SK-N-SH (cell line): Measurements from ENCODE around the gene CYP27C1. TPM values are rescaled to one million over a fixed set of nuclear protein-coding genes. Genes with fewer than 3 reads are reported as not detected.

Source experiments
- CTCF ChIA-PET: fragments of 300-600, 350-600 bp; formaldehyde crosslinking; extraction: SDS; loops from one replicate; lab custom pipeline; 2021; lab: Yijun Ruan, JAX
- POLR2A ChIA-PET: fragments of 350-600 bp; sonication (Branson Sonifier 250); formaldehyde crosslinking; extraction: SDS; loops from one replicate; lab custom pipeline; 2020; ENCODE audit warnings: antibody characterized with exemption, inconsistent platforms; lab: Yijun Ruan, JAX
- DNase-seq: peaks from one replicate; pipeline ENCODE4 v3.0.0; 2012
- H2AFZ ChIP-seq: fragments of 200-600 bp; sonication (generic); 2 replicates; pipeline ENCODE4 v1.8.1; 2016; ENCODE audit warnings: antibody characterized with exemption, mild to moderate bottlenecking, low read depth
- H3F3A ChIP-seq: fragments of 200-600 bp; sonication (generic); replicated peaks from 2 replicates; pipeline ENCODE3; 2016; ENCODE audit warnings: antibody characterized with exemption, mild to moderate bottlenecking; ENCODE audit not compliant: insufficient read depth
- H3K27ac ChIP-seq, 2 experiments: fragments of 200-500 bp in 1 of 2; fragments of 200-600 bp in 1 of 2; sonication (Bioruptor generic) in 1 of 2; sonication (generic), shearing (Covaris generic) in 1 of 2; 2 replicates each; pipeline versions ENCODE4 v1.5.1 to v1.6.1; 2014 to 2016; ENCODE audit warnings: low read depth in 2 of 2, inconsistent platforms in 1 of 2, low read length in 1 of 2, mild to moderate bottlenecking in 1 of 2, mixed read lengths in 1 of 2
- H3K27me3 ChIP-seq: fragments of 200-600 bp; sonication (generic), shearing (Covaris generic); 2 replicates; pipeline ENCODE4 v1.6.1; 2016; ENCODE audit warnings: mixed run types; ENCODE audit not compliant: insufficient read depth
- H3K36me3 ChIP-seq, 2 experiments: fragments of 200-500 bp in 1 of 2; fragments of 200-600 bp in 1 of 2; sonication (Bioruptor generic) in 1 of 2; sonication (generic) in 1 of 2; replicated peaks in 1 of 2; 2 replicates each; pipeline versions ENCODE3 to v1.5.1; 2014 to 2016; ENCODE audit warnings: low read length in 1 of 2, mild to moderate bottlenecking in 1 of 2; ENCODE audit not compliant: insufficient read depth in 2 of 2, control insufficient read depth in 1 of 2
- H3K4me1 ChIP-seq, 2 experiments: fragments of 200-500 bp in 1 of 2; fragments of 200-600 bp in 1 of 2; sonication (Bioruptor generic) in 1 of 2; sonication (generic), shearing (Covaris generic) in 1 of 2; 2 replicates each; pipeline versions ENCODE4 v1.5.1 to v1.6.1; 2014 to 2016; ENCODE audit warnings: low read depth in 1 of 2, low read length in 1 of 2, mixed run types in 1 of 2; ENCODE audit not compliant: insufficient read depth in 2 of 2, control insufficient read depth in 1 of 2
- H3K4me2 ChIP-seq: fragments of 200-600 bp; sonication (generic), shearing (Covaris generic); 2 replicates; pipeline ENCODE4 v1.6.1; 2017; ENCODE audit warnings: mixed run types
- H3K4me3 ChIP-seq, 2 experiments: fragments of 200-500 bp in 1 of 2; fragments of 200-600 bp in 1 of 2; sonication (Bioruptor generic) in 1 of 2; sonication (generic), shearing (Covaris generic) in 1 of 2; 2 replicates each; pipeline versions ENCODE4 v1.5.1 to v1.8.1; 2014 to 2016; ENCODE audit warnings: low read depth in 2 of 2, inconsistent platforms in 1 of 2, low read length in 1 of 2, mild to moderate bottlenecking in 1 of 2, mixed read lengths in 1 of 2, moderate library complexity in 1 of 2
- H3K79me2 ChIP-seq: fragments of 200-600 bp; sonication (generic); 2 replicates; pipeline ENCODE4 v1.8.1; 2017; ENCODE audit warnings: mild to moderate bottlenecking; ENCODE audit not compliant: insufficient read depth
- H3K9ac ChIP-seq: fragments of 200-600 bp; sonication (generic); 2 replicates; pipeline ENCODE4 v1.6.1; 2017; ENCODE audit warnings: mixed run types
- H3K9me2 ChIP-seq: fragments of 200-600 bp; sonication (generic); 2 replicates; pipeline ENCODE4 v1.6.1; 2017; ENCODE audit warnings: mixed run types
- H3K9me3 ChIP-seq: fragments of 200-600 bp; sonication (generic); 2 replicates; pipeline ENCODE4 v1.6.1; 2017; ENCODE audit warnings: mixed run types, mild to moderate bottlenecking, moderate library complexity
- H4K20me1 ChIP-seq: fragments of 200-600 bp; sonication (generic); 2 replicates; pipeline ENCODE4 v1.6.1; 2017; ENCODE audit warnings: mild to moderate bottlenecking, mixed run types; ENCODE audit not compliant: insufficient read depth
- CHD2 ChIP-seq: fragments of 150-350 bp; IDR thresholded peaks from 2 replicates; pipeline ENCODE4 v1.6.1; 2018; ENCODE audit warnings: low read length; ENCODE audit not compliant: partially characterized antibody
- ELF1 ChIP-seq: IDR thresholded peaks from 2 replicates; pipeline ENCODE4 v1.4.0; 2012
- EZH2phosphoT487 ChIP-seq: fragments of 200-600 bp; sonication (generic); IDR thresholded peaks from 2 replicates; pipeline ENCODE4 v1.6.1; 2017; ENCODE audit warnings: low read depth, mixed run types, mild to moderate bottlenecking, antibody characterized with exemption, moderate library complexity, borderline replicate concordance
- FOXM1 ChIP-seq: IDR thresholded peaks from 2 replicates; pipeline ENCODE4 v1.4.0; 2012; ENCODE audit warnings: low read depth, mild to moderate bottlenecking
- GABPA ChIP-seq: IDR thresholded peaks from 2 replicates; pipeline ENCODE4 v1.4.0; 2012; ENCODE audit warnings: low read depth, mild to moderate bottlenecking
- GATA2 ChIP-seq: sonication (generic); formaldehyde crosslinking; IDR thresholded peaks from 2 replicates; pipeline ENCODE4 v1.5.0; 2020; ENCODE audit warnings: mild to moderate bottlenecking, missing genetic modification reagents
- IRF3 ChIP-seq: fragments of 150-350 bp; IDR thresholded peaks from 2 replicates; pipeline ENCODE4 v1.6.1; 2016; ENCODE audit warnings: mild to moderate bottlenecking, low read depth, low read length
- JUND ChIP-seq: IDR thresholded peaks from 2 replicates; pipeline ENCODE4 v1.4.0; 2012
- MEF2A ChIP-seq: IDR thresholded peaks from 2 replicates; pipeline ENCODE4 v1.4.0; 2012; ENCODE audit warnings: low read depth, borderline replicate concordance
- MXI1 ChIP-seq: IDR thresholded peaks from 2 replicates; pipeline ENCODE4 v1.6.1; 2012; ENCODE audit warnings: mild to moderate bottlenecking, low read depth, low read length, improper control_type of control experiment
- NFIC ChIP-seq: IDR thresholded peaks from 2 replicates; pipeline ENCODE4 v1.4.0; 2012; ENCODE audit warnings: borderline replicate concordance
- PBX3 ChIP-seq: IDR thresholded peaks from 2 replicates; pipeline ENCODE4; 2012
- POLR2AphosphoS5 ChIP-seq: IDR thresholded peaks from 2 replicates; pipeline ENCODE4 v1.6.1; 2012; ENCODE audit warnings: low read depth, low read length
- RAD21 ChIP-seq: IDR thresholded peaks from 2 replicates; pipeline ENCODE4 v1.6.1; 2012; ENCODE audit warnings: mild to moderate bottlenecking, low read length
- RCOR1 ChIP-seq: fragments of 150-350 bp; IDR thresholded peaks from 2 replicates; pipeline ENCODE4 v1.6.1; 2017; ENCODE audit warnings: antibody characterized with exemption, low read length
- RFX5 ChIP-seq: IDR thresholded peaks from 2 replicates; pipeline ENCODE4 v1.6.1; 2012; ENCODE audit warnings: mild to moderate bottlenecking, improper control_type of control experiment, low read length
- SIN3A ChIP-seq: IDR thresholded peaks from 2 replicates; pipeline ENCODE4 v1.6.1; 2012; ENCODE audit warnings: low read depth, mild to moderate bottlenecking, low read length, moderate library complexity, borderline replicate concordance
- TAF1 ChIP-seq: IDR thresholded peaks from 2 replicates; pipeline ENCODE4 v1.6.1; 2012; ENCODE audit warnings: low read depth, mild to moderate bottlenecking, low read length, moderate library complexity, borderline replicate concordance
- TEAD4 ChIP-seq: IDR thresholded peaks from 2 replicates; pipeline ENCODE4 v1.4.0; 2012; ENCODE audit warnings: mild to moderate bottlenecking, borderline replicate concordance; ENCODE audit not compliant: insufficient read depth
- USF1 ChIP-seq: IDR thresholded peaks from 2 replicates; pipeline ENCODE4 v1.4.0; 2012; ENCODE audit warnings: low read depth, borderline replicate concordance
- YY1 ChIP-seq: IDR thresholded peaks from 2 replicates; pipeline ENCODE4 v1.4.0; 2012; ENCODE audit warnings: low read depth, mild to moderate bottlenecking
- WGBS: methylation state at CpG from one replicate; pipeline ENCODE4 v1.1.6; 2017; ENCODE audit warnings: low lambda C conversion rate; 5-methylcytosine and 5-hydroxymethylcytosine counted together
- polyA plus RNA-seq, 3 experiments: library from polyadenylated mRNA; depleted of rRNA; stranded (reverse); fragments of >200 nt; gene quantifications; 2 replicates each; pipeline ENCODE4 v1.2.3, GENCODE V29; 2012
- TF ChIP-seq, protein P1 (sequence below): IDR thresholded peaks from 2 replicates; pipeline ENCODE4 v1.6.1; 2012; ENCODE audit warnings: mild to moderate bottlenecking, low read depth, low read length, moderate library complexity
- TF ChIP-seq, protein P2 (sequence below): IDR thresholded peaks from 2 replicates; pipeline ENCODE4 v1.4.0; 2012; ENCODE audit warnings: low read depth

The CYP27C1 gene
- polyA plus RNA-seq, 1 of the 3 experiments (the other 2 are of a cell fraction): not detected

DNA sequence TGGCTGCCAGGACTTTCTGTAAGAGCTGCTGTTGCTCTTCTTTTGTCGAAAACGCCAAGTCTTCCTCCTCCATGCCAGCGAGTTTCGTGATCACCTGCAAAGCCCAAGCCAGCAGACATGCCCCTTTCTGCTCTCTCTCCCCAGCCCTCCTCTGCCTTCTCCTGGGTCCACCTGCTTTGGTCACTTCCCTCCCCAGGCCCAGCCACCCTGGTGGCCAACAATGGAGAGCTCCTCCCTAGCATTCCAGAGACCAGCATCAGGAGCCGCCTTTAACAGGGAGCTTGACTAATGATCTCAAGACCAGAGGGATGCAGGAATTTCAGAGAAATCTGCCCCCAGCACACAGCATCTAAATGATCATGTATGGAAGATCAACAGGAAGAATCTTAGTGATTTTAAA lies 39.3 kb upstream of the CYP27C1 start:
- CTCF ChIA-PET: no interaction called here

DNA sequence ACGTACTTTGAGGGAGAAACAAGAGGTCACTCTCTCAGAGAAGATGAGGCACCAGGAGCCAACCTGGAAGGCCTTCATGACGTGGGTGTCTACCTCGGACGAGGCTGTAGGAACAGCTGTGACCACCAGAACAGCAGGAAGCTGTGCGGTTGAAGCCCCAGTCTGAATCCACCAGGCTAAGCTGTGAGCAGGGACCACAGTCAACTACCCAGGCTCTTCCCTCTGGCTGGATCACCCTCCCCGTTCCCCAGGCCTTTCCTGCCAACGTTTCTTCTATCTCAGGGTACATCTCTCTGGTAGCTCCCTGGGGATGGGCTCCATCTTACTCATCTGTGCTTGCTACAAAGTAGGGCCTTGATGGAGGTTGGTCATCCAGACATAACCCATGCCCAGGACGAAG lies 36.8 kb upstream of the CYP27C1 start:
- Histone ChIP-seq H4K20me1 (no peaks in the 10 kb centered on the region), H3K4me2 (no peak overlapping the region), H3K9me2 (no peaks in the 10 kb centered on the region), H3K36me3 (peaks cover 28 to 53% of the 10 kb centered on the region in 2 experiments), H3K9ac (no peak overlapping the region), H2AFZ (no peak overlapping the region), H3K27ac (no peak overlapping the region), H3K27me3 (no peaks in the 10 kb centered on the region), H3F3A (peaks cover 3% of the 10 kb centered on the region), H3K4me1 (no peaks in the 10 kb centered on the region), H3K4me3 (no peak overlapping the region), H3K79me2 (no peaks in the 10 kb centered on the region), H3K9me3 (no peaks in the 10 kb centered on the region)
- ChIA-PET CTCF (interaction anchor here (0.6 kb wide), 1 partner anchor 71 kb away, joined by 3 read pairs; no protein-coding TSS in a partner anchor), POLR2A (interaction anchor here (0.6 kb wide), 1 partner anchor 208 kb away, joined by 4 read pairs; no protein-coding TSS in a partner anchor)
- no peak for TF ChIP-seq USF1
- no peak for TF ChIP-seq TEAD4
- no peak for TF ChIP-seq SIN3A
- no peak for TF ChIP-seq EZH2phosphoT487
- TF ChIP-seq PBX3: no peak
- TF ChIP-seq RAD21: no peak
- TF ChIP-seq YY1: no peak
- TF ChIP-seq TAF1: no peak
- no peak for TF ChIP-seq MXI1
- no peak for TF ChIP-seq FOXM1
- no peak for TF ChIP-seq MEF2A
- TF ChIP-seq POLR2AphosphoS5: no peak
- TF ChIP-seq, protein P1, sequence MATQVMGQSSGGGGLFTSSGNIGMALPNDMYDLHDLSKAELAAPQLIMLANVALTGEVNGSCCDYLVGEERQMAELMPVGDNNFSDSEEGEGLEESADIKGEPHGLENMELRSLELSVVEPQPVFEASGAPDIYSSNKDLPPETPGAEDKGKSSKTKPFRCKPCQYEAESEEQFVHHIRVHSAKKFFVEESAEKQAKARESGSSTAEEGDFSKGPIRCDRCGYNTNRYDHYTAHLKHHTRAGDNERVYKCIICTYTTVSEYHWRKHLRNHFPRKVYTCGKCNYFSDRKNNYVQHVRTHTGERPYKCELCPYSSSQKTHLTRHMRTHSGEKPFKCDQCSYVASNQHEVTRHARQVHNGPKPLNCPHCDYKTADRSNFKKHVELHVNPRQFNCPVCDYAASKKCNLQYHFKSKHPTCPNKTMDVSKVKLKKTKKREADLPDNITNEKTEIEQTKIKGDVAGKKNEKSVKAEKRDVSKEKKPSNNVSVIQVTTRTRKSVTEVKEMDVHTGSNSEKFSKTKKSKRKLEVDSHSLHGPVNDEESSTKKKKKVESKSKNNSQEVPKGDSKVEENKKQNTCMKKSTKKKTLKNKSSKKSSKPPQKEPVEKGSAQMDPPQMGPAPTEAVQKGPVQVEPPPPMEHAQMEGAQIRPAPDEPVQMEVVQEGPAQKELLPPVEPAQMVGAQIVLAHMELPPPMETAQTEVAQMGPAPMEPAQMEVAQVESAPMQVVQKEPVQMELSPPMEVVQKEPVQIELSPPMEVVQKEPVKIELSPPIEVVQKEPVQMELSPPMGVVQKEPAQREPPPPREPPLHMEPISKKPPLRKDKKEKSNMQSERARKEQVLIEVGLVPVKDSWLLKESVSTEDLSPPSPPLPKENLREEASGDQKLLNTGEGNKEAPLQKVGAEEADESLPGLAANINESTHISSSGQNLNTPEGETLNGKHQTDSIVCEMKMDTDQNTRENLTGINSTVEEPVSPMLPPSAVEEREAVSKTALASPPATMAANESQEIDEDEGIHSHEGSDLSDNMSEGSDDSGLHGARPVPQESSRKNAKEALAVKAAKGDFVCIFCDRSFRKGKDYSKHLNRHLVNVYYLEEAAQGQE: no peak
- no peak for TF ChIP-seq GATA2 (CRISPR knock-in tag)
- WGBS: 77% methylated on average over 8 of the region's 8 CpGs
- DNase-seq: no peak

More for the DNA sequence above, 39.3 kb upstream of the CYP27C1 start:
- no peaks in the 10 kb centered on the region for H3K9me2 ChIP-seq
- no peaks in the 10 kb centered on the region for H3K4me1 ChIP-seq
- no peak overlapping the region for H3K4me3 ChIP-seq
- H4K20me1 ChIP-seq: no peaks in the 10 kb centered on the region
- no peak overlapping the region for H3K4me2 ChIP-seq
- no peak overlapping the region for H3K9ac ChIP-seq
- no peaks in the 10 kb centered on the region for H3K27me3 ChIP-seq
- H3K9me3 ChIP-seq: no peaks in the 10 kb centered on the region
- POLR2A ChIA-PET: interaction anchor here (0.7 kb wide), 1 partner anchor 10 kb away, joined by 3 read pairs; no protein-coding TSS in a partner anchor
- peaks cover 39 to 53% of the 10 kb centered on the region in 2 experiments for H3K36me3 ChIP-seq
- H2AFZ ChIP-seq: no peak overlapping the region
- no peak for TF ChIP-seq EZH2phosphoT487
- no peak for TF ChIP-seq SIN3A
- no peak for TF ChIP-seq RCOR1
- TF ChIP-seq IRF3: no peak
- TF ChIP-seq CHD2: no peak
- TF ChIP-seq RFX5: no peak
- TF ChIP-seq POLR2AphosphoS5: no peak
- TF ChIP-seq NFIC: no peak
- TF ChIP-seq TAF1: no peak
- TF ChIP-seq, protein P2, sequence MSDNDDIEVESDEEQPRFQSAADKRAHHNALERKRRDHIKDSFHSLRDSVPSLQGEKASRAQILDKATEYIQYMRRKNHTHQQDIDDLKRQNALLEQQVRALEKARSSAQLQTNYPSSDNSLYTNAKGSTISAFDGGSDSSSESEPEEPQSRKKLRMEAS: no peak
- no peak for TF ChIP-seq JUND
- no peak for TF ChIP-seq GABPA
- TF ChIP-seq MXI1: no peak
- no peak for TF ChIP-seq ELF1
- TF ChIP-seq, all 33 proteins: peak for 0
- Histone ChIP-seq H3K27ac (no peak overlapping the region), H3F3A (peaks cover 4% of the 10 kb centered on the region), H3K79me2 (no peaks in the 10 kb centered on the region)
- WGBS: 100% methylated on average over 5 of the region's 5 CpGs
- no peak for DNase-seq
